HG03342 (cell line): Measurements from ENCODE around the gene CELSR1.
"Not testable (repeated sequence)": the region's sequence is repeated elsewhere in the genome, so short reads cannot be mapped to it uniquely, and the experiment has no call there.

Experiments used
- ATAC-seq: cut with Tn5 transposase; IDR thresholded peaks from one replicate; pipeline ENCODE4 v1.9.1; 2021; ENCODE audit warnings: mild to moderate bottlenecking, moderate library complexity; ENCODE audit not compliant: unreplicated experiment

CELSR1 gene

DNA sequence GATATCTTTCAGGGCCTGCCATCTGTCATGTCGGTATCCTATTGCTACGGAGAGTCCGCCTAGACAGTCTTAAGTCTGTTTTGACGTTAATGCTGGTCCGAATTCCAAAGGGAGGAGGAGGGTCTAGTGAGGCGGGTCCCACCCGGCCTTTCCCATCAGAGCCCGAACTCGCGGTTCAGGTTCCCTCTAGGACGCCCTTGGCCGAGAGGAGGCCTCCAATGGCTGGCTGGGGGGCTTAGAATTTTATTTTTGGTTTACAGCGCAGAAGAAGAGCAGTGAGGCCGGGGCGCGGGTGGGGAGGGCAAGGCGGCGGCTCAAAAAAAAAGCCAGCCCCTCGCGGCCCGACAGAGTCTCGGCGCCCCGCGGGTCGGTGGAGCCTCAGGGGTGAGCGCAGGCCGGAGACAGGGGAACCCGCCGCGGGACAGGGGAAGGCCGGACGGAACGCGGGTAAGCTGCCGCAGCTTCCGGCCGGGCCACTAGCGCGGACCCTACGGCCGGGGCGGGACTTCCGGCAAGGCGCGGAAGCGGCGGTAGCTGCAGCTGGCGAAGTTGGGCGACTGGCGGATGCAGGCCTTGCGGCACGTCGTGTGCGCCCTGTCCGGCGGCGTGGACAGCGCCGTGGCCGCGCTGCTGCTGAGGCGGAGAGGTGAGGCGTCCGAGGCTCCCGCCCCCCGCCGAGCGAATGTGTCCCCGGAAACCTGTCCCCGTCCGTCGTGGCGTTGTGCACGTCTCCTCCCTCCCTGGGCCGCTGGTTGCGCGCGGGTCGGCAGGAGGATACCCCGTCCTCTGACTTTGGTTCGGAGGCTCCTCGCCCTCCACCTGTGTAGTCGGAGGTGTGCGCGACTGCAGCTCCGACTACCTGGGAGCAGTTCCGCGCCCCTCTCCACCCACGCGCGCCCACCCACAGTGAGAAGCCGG lies 202.0 kb downstream of the CELSR1 start, which contains the start of gene TRMU:
TRMU (plus strand) TSS at position 514 of the 918 bp plus-strand sequence; CDS start at position 565, 51 bp downstream.
- ATAC-seq, result peak; percentile 84

DNA sequence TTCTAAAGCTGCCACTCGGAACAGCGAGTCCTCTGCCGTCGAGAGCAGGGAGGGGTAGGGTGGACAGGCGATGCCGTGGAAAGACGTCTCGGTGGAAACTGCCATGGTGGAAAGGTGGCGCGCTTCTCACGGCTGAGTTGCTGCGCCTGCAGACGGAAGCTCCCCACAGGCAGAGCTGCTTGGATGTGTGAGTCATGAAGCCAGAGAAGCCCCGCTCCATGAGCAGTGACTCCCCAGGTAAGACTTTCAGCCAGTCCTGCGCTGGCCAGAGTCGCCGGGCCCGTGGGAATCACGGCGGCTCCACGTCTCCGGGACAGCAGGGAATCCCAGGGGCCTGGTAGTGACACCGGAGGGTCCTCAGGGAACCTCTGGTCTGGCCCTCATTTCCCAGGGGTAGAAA lies 205.9 kb downstream of the CELSR1 start:
- no peak for ATAC-seq

DNA sequence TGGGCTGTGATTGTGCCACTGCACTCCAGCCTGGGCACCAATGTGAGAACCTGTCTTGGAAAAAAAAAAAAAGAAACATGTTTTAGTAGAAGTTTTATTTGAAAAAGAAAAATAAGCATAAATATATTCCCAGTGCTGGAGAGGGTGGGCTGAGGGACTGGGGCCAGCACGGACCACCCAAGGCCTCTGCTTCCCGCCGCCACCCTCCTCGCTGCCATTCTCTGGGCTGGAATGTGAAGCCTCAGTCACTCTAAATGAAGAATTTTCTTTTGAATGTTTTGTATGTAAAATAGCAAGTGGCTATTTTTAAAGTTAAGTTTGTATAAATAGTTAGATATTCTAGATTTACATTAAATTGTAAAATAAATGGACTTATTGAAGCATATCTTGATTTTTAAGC lies 207.0 kb downstream of the CELSR1 start:
- no peak for ATAC-seq

DNA sequence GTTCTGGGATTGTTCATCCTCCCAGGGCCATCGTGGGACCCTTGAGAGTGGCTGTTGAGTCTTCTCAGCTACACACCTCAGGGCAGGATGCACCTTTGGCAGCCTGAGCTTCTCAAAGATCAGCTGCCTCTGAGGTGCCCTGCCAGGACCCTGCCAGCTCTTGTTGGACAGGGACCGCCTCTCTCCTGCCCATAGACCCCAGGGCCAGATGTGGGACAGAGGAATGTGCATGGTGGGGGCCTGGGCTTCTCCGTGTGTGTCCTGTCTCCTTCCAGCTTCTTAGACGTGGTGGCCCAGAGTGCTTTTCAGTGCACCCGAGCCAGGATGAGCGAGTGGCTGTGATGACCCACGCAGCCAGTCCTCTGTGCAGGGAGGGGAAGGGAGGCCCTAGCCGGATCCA lies 207.8 kb downstream of the CELSR1 start:
- no peak for ATAC-seq

DNA sequence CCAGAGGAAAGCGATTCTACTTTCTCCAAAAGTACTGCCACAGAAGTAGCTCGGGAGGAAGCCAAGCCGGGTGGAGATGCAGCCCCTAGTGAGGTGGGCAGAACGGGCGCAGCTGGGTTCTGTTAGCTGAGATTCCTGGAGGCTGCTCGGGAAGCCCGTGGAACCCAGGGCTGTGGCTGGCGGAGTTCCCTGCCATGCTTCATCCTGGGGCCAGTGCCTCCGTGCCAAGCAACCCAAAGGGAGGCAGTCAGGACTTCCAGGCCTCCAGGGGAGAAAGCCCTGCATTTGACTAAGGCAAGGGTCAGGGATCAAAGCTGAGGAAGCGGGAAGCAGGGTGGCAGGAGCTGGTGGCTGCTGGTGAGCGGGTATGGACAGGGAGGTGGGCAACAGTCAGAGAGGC lies 208.6 kb downstream of the CELSR1 start:
- no peak for ATAC-seq

DNA sequence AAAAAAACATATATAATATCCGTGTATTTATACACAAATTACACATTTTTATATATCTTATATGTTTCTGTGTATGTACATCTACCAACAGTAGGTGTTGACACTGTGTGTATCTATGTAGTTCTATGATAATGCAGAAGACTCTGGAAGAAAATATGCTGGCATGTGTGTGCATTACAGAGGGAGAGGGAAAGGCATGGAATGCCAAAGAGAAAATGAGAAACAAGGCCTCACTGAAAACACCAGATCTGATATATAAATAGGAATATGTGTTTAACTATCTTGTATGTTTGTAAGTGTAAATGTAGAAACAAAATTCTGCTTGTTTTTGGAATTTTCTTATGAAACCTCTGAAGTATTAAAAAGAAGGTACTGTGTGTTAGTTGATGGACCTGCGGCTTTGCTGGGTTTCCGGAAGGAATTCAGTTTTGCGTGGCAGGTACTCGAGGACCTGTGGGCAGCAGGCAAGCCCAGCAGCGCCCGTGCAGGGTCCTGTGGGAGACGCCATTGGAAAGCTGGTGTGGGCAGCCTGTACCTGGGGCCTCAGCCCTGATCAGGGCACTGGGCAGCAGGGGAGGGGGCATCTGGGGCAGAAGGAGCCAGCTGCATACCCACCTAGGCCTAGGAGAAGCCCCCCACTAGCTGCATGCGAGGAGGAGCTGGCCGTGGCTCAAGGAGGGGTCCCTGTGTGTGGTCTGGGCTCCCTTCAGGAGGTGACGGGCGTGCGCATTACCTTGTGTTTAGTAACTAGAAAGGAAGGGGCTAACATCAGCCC lies 209.5 kb downstream of the CELSR1 start:
- ATAC-seq, result no peak

DNA sequence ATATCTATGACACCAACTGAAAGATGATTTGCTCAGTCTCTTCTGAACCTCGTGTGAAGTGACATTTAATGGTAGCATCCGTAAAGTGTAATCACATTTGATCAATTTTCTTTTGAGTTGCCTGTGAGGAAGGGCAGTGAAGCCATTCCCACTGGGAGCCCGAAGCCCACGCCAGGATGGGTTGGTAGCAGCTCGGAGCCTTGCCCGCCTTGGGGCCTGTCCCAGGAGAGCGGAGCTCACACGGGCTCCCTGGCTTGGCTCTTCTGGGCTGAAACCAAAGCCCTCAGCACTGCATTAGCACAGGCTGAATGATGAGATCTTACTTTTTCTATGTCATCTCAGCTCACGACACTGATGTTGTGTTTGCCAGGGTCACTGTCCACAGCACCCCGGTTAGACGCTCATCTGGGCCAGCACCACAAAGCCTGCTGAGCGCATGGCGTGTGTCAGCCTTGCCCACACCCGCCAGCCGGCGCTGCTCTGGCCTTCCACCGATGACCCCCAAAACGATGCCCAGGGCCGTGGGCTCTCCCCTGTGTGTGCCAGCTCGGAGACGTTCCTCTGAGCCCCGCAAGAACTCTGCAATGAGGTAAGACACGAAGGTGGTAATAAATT lies 211.2 kb downstream of the CELSR1 start:
- no peak for ATAC-seq

DNA sequence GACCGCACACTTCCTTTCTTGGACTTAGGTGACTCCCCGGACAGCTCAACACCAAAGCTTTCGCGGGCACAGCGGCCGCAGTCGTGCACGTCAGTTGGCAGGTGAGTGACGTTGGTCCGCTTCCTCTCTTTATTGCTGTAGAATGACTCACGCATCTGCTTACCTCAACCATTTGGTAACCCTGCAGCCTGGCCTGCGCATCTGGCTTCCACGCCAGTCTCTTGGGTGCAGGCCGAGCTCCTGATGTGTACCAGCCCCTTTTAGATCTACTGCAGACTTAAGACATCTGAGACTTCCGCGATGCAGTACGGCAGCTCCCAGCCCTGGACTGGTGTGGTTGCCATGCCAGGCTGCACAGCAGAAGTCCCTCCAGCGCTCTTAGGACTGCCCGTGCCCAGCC lies 214.3 kb downstream of the CELSR1 start:
- ATAC-seq, result no peak

DNA sequence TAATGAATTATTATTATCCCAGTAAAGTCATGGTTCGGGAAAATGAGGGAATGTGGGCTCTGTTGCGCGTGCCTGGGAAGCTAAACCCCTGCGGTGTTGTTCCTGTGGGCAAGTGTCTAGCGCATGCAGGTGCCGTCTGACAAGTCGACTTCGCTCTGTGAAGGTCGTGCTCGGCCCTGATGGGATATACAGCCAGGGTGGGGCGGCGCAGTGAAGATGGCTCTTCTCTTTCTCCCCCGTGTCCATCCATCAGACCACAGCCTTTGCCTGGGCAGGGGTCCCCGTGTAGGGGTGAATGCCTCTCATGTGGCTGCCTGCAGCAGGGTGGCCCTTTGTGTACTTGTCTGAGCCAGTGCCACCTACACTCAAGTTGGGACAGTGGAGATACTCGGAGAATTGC lies 214.7 kb downstream of the CELSR1 start:
- ATAC-seq, result no peak

DNA sequence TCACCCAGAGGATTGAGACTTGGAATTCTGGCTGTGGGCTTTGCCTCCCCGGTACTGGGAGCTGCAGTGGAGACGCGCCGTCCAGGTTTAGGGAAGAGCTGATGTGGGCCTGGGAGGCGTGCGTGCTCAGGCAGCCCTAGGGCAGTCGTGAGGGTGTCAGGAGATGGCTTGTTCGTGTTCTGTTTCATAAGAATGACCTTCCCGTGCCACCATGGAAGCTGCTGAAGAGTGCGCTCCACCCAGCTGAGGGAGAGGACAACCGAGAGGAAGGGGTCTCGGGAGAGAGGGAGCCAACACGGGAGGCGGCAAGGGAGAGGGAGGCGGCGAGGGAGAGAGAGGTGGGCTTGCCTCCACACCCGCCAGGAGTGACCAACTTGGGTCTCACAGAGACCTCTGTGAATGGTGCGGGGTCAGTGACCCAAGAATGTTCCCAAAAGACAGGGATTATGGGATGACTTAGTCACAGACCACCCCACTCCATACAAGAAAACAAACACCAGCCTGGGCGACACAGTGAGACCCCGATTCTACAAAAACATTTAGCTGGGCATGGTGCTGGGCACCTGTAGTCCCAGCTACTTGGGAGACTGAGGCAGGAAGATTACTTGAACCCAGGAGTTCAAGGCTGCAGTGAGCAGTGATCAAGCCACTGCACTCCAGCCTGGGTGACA lies 216.6 kb downstream of the CELSR1 start:
- no peak for ATAC-seq

DNA sequence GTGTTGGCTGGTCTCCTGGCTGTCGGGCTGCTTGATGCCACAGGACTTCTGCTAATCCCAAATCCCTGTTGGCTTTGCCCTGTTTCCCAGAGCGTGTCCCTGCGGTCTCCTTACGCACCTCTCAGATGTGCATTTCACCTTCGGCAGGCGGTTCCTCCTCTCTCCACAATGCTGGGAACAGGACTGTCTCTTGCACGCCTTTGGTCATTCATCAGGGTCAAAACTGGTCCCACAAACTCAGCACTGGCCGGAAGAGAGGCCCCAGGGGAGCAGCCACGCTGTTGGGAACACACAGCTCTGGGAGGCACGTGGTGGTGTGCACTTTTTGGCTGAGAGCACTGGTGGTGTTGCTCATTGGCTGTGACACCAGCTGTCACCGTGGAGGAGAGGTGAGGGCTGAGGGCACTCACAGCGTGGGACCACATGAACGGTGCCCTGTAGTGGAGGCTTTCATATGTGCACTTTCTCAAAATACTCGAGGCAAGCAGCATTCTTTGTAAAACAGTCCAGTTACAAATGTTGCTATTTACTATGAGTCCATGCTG lies 217.2 kb downstream of the CELSR1 start:
- ATAC-seq, result no peak

DNA sequence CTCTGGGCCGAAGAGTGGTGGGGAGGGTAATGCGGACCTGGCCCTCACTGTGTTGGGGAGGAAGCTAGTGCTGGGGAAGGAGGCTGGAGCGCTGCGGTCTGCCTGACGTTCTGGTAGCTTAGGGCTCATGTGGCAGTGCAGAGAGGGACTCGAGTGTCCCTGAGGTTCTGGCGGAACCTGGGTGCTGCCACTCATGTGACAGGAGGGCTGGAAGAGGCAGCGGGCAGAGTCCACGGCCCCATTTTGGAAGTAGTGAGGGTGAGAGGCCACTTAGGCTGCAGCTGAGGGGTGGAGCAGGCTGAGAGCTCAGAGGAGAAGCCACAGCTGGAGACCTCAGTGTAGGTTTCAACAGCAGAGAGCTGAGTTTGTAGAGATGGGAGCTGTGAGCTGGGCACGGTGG lies 218.1 kb downstream of the CELSR1 start:
- ATAC-seq, result no peak

DNA sequence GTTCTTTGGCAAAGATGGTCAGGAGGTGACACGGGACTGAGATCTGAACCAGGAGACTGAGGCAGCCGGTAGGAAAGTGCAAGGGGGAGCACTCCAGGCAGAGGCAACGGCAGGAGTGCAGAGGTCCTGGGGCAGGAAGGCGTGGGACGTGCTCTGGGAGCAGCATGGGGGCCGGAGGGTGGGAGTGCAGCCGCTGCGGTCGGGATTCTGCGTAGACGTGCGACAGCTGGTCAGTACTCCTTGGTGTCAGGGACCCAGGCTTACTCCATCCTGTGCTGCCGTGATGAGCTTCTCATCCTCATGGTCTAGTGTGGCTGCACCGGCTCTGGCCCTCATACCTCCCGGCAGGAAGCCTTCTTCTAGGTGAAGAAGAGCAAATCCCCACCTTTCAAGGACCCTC lies 218.8 kb downstream of the CELSR1 start:
- ATAC-seq, result no peak

DNA sequence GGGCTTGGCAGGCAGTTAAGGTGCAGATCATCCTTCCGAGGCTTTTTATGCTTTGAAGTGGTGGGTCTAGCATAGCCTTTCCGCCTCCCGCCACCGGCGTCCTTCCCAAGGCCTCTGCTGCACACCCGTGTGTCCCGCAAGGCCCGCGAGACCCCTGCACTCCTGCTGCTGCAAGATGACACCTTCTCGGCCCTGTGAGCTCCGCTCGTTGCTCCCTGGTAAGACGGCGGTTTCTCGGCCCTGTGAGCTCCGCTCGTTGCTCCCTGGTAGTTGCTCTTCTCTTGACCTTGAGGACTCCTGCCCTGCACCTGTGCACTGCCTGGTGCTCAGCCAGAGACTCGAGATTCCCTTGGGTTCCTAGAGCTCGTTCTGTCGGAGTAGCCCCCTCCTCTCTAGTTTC lies 219.8 kb downstream of the CELSR1 start:
- ATAC-seq, result no peak

DNA sequence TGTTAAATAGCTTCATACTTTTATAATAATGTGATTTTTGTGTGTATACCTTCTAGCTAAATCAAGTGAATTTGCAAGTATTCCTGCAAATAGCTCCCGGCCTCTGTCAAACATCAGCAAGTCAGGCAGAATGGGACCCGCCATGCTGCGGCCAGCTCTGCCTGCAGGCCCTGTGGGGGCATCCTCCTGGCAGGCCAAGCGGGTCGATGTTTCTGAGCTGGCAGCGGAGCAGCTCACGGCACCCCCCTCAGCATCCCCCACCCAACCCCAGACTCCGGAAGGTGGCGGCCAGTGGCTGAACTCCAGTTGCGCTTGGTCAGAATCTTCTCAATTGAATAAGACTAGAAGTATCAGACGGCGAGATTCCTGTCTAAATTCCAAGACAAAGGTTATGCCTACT lies 221.4 kb downstream of the CELSR1 start:
- ATAC-seq, result no peak

DNA sequence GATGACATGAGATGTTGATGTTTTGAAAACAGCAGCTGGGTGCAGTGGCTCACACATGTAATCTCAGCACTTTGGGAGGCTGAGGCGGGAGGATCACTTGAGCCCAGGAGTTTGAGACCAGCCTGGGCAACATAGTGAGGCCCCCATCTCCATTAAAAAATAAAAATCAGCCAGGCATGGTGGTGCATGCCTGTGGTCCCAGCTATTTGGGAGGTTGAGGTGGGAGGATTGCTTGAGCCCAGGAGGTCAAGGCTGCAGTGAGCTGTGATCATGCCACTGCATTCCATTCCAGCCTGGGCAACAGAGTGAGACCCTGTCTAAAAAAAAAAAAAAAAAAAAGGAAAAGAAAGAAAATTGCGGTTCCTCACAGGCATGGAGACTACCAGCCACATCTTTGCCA lies 224.6 kb downstream of the CELSR1 start:
- ATAC-seq, result not testable (repeated sequence)

DNA sequence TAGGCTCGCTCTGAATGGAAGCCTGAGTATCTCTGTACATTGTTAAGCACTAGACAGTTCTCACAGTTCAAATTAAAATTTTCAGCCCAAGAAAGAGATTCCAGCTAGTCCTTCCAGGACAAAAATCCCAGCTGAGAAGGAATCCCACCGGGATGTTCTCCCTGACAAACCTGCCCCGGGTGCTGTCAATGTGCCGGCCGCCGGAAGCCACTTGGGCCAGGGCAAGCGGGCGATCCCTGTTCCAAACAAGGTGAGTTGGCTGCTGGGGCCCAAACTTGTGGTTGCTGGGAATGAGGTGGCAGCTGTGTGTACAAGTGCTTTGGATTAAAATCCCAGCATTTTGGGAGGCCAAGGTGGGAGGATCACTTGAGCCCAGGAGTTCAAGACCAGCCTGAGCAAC lies 225.4 kb downstream of the CELSR1 start:
- no peak for ATAC-seq
